ENCODE measurements around the gene C2CD2L. TPM values are rescaled to one million over a fixed set of nuclear protein-coding genes. Genes with fewer than 3 reads are reported as not detected.
"Not testable (repeated sequence)": the region's sequence is repeated elsewhere in the genome, so short reads cannot be mapped to it uniquely, and the experiment has no call there.

The C2CD2L gene
- total RNA-seq, 1 donor from 2014 or later, result 9.6 TPM

GRCh38 chr11:119166368-119167076, 59.4 kb downstream of the C2CD2L start:
- ATAC-seq (ENCODE audit: poor library complexity), result no peak
- no peak for DNase-seq
- intact Hi-C loops (cut with DNase I), result no loop called here

- ATAC-seq (ENCODE audit: poor library complexity); intact Hi-C loops (cut with DNase I); DNase-seq: not testable (repeated sequence)
Measured at GRCh38 chr11:119167077-119167458, 59.9 kb downstream of the C2CD2L start.

DNA sequence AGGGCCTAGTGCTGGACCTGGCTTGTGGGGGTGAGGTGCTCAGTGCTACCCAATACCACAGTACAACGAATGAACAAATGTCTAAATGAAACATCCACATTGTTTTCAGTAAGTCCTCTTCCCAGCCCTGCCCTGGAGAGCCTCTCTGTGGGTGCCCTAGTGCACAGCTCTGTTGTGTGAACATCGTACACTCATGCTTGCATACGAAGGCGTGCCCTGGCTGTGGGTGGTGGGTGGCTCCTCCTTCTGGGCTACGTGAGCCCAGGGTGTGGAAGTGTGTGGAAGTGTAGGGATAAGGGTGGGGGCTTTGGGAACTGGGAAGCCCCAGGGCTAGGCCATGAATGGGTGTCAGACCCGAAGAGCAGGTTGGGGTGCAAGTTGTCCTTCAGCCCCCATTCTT, 60.8 kb downstream of the C2CD2L start:
- ATAC-seq (ENCODE audit: poor library complexity), result no peak
- no peak for DNase-seq
- intact Hi-C loops (cut with DNase I), result no loop called here

Other genes with a start within 250 kb of the C2CD2L start
- not detected for gene CXCR5, start 223.5 kb upstream of the C2CD2L start, total RNA-seq
- gene BCL9L, start 181.4 kb upstream of the C2CD2L start, total RNA-seq, result 36.6 TPM
- gene UPK2, start 151.0 kb upstream of the C2CD2L start, total RNA-seq, result not detected
- not detected for gene FOXR1, start 135.6 kb upstream of the C2CD2L start, total RNA-seq
- 10.0 TPM for gene CENATAC, start 109.2 kb upstream of the C2CD2L start, total RNA-seq
- gene RPS25, start 89.0 kb upstream of the C2CD2L start, total RNA-seq, result 827 TPM
- 30.7 TPM for gene TRAPPC4, start 88.6 kb upstream of the C2CD2L start, total RNA-seq
- 7.1 TPM for gene SLC37A4, start 76.5 kb upstream of the C2CD2L start, total RNA-seq
- 63.5 TPM for gene HYOU1, start 50.1 kb upstream of the C2CD2L start, total RNA-seq
- gene VPS11, start 39.5 kb upstream of the C2CD2L start, total RNA-seq, result 19.8 TPM
- gene HMBS, start 22.5 kb upstream of the C2CD2L start, total RNA-seq, result 22.1 TPM
- gene DPAGT1, start 5.5 kb upstream of the C2CD2L start, total RNA-seq, result 18.2 TPM
- gene HINFP, start 14.2 kb downstream of the C2CD2L start, total RNA-seq, result 13.3 TPM
- gene ABCG4, start 41.7 kb downstream of the C2CD2L start, total RNA-seq, result 1.5 TPM
- gene NLRX1, start 61.4 kb downstream of the C2CD2L start, total RNA-seq, result 34.0 TPM
- gene NHERF4, start 78.1 kb downstream of the C2CD2L start, total RNA-seq, result not detected
- 6.5 TPM for gene CBL, start 99.0 kb downstream of the C2CD2L start, total RNA-seq
- gene MCAM, start 209.8 kb downstream of the C2CD2L start, total RNA-seq, result 41.9 TPM
- 12.9 TPM for gene RNF26, start 227.2 kb downstream of the C2CD2L start, total RNA-seq
- 15.1 TPM for gene C1QTNF5, start 233.5 kb downstream of the C2CD2L start, total RNA-seq
- gene MFRP, start 239.4 kb downstream of the C2CD2L start, total RNA-seq, result not detected